Forelimb muscle (tissue), 1 donor: ENCODE results near the gene PPM1H. TPM values are rescaled to one million over a fixed set of nuclear protein-coding genes. Genes with fewer than 3 reads are reported as not detected.
"Not testable (repeated sequence)": the region's sequence is repeated elsewhere in the genome, so short reads cannot be mapped to it uniquely, and the experiment has no call there.

Source experiments
- DNase-seq: peaks from one replicate; pipeline ENCODE4 v3.0.0-alpha.2; 2013; ENCODE audit warnings: low read depth
- polyA plus RNA-seq: library from polyadenylated mRNA; unstranded; fragments of 120-200 nt; gene quantifications from one replicate; pipeline ENCODE4 v1.2.1, GENCODE V29; 2013; ENCODE audit not compliant: insufficient read length

PPM1H gene
- polyA plus RNA-seq, 1 donor: 3.1 TPM

DNA sequence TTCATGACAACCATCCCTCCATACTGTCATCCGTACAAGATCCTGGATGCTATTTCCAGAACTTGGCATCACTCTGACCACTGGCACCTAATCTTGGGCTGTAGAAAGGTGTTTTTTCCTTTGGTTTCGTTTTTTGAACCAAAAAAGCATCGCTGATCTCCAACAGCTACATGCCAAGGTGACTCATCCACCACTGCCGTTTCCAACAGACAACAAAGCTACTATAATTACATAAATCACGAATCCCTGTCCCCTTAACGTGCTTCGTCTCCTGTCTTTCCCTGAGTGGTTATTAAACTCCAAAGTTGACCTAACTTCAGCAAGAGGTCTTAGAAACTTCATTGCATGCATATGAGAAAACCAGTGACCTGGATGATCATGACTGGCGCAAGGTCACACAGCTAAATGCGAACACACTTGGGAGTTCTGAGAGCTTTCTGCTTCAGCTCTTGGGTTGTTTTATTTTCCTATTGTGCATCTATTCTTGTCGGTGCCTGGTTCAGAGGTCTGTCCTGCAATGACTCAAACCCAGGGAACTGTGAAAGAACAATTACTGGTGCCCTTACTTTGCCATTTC lies 99.9 kb downstream of the PPM1H start:
- DNase-seq: no peak

DNA sequence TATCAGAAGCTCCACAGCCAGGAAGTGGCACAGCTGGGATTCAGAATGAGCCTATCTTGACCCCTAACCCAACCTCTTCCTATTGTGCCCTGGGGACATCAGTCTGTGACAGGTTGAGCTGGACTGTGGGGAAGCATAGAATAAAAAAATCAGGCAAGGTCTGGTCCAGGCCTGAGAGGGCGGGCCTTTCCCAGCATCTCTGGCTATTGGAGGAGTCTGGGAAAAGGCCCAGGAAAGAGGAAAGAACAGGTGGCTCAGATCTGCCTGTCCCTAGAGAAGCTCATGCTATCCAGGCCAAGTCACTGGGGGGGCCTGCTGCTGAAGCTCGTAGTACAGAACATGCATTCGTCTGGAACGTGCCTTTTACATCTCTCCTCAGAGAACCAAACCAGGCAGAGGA lies 100.5 kb downstream of the PPM1H start:
- no peak for DNase-seq

DNA sequence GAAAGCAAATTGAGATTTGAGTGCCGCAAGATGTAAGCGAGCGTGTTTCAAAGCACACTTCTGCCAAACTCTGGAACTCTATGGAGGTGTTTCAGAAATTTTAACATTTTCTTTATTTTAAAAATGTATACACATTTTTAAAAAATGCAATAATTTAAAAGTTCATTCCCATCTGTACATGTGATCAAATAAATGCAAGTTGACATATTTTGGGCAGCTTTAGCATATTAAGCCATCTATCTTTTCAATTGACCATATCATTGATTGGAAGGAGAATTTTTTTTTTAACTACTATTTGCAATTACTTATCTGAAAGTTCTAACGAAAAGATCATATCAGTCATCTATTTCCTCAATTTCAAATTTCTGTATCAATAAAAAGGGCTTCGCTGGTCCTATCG lies 101.3 kb downstream of the PPM1H start:
- DNase-seq: no peak

DNA sequence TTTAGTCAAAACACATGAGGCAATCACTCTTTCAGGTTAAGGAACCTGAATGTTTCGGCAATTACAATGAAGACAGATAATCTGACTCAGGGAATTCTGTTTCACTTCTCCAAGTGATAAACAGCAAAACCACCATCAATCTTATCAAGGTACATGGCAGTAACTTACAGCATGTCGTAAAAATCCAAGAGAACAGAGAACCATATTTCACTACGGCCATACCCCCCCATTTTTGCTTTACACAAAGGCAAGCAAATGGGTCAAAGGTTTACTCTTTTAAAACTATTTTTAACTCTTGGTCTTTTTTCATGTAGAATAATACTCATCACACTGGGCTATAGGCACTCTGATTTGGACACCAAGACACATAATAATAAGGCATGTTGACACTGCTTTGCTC lies 102.4 kb downstream of the PPM1H start:
- no peak for DNase-seq

DNA sequence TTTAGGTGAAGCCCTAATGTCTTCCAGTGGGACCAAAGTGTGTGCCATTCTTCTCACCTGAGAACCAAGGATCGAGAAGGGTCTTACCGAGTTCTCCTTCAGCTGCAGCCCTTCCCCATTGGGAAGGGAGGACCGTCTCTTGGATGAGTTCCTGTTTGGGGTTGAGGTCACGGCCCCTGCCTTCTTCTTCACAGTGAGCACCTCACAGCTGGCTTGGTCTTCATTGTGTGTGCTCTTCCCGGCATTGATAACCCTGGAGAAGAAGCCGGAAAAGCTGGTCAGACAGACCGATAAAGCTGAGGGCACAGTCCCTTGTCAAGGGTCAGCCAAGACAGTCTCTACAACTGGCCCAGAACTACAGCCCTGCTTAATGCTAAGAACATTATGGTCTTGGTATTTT lies 102.9 kb downstream of the PPM1H start:
- no peak for DNase-seq

DNA sequence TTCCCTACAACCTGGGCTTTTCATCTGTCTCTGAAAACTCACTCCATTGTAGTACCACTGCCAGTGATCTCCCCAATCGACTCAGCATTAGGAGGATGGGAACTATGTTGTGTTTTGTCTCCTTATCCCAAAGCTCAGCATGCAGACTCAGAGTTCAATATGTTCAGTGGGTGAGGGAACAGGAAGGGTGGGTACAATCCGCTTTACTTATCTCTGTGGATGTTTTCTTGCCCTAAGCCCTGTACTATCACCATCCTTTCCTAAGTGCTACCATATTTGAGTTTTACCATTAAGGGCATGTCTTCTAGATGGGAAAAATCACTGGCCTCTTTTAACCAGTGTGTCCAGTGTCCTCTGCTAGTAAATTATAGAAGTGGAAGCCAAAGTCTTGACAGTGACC lies 107.1 kb downstream of the PPM1H start:
- no peak for DNase-seq

DNA sequence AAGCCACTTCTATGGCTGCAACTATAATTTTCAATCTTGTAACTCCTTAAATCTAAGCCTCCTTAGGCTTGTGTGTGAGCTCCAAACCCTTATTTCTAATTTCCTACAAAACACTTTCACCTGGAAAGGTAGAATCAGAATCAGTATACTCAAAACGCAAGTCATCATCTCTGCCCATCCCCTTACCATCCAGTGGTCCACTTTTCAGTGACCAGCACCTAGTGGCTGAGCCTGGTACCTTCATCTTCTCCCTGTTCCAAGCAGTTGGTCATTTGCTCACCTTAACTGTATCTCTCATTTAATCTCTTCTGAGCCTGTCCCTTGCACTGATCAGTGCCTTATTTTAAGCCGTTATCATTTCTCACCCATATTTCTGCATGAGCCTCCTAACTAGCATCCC lies 107.9 kb downstream of the PPM1H start:
- DNase-seq: no peak

DNA sequence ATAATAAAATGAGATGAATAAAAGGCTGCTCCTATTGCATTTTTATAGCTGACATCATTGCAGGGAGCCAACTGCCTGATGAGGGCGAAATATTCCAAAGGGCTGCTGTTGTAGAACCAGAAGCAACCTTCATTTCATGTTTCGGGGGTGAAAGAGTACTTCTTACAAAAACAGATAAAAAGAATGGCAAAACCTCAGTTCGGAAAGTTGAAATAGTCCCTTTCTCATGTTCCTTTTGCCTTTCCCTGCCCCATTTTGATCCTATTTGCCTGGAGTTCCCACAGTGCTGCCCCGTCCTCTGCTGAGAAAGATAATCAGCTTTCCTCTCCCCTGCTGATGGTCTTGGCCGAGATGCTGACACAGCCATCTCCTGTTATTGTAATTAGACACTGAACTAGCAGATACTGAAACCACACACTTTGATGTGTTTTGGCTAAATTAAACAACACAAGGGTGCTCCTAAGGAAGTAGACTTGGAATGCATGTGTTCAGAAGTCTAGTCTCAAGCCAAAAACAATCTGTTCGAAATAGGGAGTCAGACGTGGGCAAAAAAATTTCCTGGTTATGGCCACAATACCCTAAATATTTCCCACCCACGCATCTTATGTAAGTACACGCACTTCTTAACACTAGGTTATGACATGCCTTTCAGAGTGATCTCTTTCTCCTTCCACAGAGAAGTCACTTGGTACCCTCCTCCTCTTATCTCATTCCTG lies 117.2 kb downstream of the PPM1H start:
- DNase-seq: no peak

DNA sequence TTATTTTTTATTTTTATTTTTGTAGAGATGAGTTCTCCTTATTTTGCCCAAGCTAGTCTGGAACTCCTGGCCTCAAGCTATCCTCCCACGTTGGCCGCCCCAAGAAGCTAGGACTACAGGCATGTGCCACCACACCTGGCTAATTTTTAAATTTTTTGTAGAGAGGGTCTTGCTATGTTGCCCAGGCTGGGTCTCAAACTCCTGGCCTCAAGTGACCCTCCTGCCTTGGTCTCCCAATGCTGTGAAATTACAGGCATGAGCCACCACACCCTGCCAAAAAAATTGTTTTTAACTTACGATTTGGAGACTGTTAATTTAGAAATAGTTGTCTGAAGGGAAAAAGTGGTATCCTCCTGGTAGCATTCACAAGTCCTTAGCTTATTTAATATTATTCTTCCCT lies 120.7 kb downstream of the PPM1H start:
- DNase-seq: no peak

DNA sequence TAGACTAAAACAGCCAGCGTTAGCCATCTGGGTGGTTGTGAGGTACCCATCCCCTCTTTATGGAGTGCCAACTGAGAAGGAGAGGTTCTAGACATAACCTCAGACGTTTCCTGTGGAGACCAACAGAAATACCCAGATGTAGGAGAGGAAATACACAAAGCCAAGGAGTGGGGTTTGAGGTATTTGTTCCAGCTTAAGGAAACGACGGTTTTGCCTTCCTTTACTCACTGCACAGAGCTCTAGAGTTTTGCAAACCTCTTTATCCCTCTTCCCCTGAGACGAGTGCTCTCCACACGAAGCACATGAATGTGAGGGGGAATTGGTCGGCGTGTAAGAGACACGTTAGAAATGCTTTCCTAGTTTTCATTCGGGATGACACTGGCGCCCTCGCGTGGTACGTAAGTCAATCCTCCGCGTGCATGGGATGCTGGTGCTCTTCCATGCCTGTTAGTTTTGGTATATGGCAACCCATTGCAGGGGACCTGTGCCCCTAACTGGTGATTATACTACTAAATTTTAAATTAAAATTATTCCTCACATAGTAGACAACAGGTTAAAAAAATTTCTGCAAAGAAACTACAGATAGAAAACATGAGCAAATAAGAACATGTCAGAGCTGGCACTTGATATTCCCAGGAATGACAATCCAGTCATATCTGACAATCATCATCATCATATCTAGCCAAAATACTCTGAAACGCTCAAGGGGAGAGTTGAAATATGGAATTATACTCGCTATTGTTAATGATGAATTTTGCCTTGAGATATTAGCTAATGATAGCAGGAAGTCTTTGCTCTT lies 121.7 kb downstream of the PPM1H start:
- peak; percentile 28 for DNase-seq

DNA sequence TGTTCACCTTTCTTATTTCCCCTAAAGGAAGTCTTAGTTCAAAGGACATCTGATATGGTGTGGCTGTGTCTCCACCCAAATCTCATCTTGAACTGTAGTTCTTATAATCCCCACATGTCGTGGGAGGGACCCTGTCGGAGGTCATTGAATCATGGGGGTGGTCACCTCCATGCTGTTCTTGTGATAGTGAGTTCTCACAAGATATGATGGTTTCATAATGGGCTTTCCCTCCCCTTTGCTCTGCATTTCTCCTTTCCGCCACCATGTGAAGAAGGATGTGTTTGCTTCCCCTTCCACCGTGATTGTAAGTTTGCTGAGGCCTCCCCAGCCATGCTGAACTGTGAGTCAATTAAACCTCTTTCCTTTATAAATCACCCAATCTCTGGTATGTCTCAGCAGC lies 123.5 kb downstream of the PPM1H start:
- DNase-seq: not testable (repeated sequence)

DNA sequence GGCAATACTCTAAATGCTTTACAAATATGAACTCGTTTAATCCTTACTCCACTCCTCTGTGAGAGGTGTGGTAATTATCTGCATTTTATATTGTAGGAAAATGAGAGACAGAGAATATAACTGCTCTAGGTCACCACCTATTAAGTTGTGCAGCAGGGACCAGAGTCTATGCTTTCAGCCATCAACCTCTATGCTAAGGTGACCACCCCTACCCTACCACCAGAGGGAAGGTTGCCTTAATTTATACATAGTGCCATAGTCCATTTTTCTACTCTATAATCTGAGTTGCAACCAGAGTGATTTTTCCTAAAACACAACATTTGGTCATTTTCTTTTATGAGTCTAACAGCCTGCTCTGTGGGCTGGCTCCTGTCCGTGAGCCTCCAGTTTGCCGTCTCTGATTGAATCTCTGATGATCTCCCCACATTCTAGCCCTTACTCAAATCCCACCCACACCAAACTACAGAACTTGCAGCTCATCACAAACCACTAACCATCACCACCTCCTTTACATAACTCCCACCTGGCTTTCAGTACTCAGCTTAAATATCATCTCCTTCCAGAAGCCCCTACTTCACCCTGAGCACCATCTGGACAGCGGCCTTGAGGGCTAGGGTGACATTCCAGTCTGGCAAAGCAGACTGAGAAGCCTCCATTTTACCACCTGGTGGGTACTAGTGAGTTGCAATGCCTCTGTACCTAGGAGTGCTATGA lies 126.6 kb downstream of the PPM1H start:
- no peak for DNase-seq

DNA sequence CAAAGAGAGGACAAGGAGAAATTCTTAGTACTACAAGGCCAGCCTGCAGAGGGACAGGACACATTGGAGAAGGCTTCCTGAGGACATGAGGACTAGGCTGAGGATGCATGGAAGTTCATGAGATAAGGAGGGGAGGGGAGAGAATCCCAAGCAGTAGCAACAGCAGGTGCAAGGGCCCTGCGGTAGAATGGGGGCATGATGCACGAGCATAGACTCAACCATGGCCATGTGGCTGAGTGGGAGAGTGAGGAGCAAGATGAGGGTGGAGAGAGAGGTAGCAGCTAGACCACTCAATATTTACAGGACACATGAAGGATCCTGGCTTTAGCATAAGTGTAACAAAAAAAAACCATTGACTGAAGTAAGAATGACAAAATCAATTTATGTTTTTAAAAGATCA lies 128.1 kb downstream of the PPM1H start:
- DNase-seq: no peak

DNA sequence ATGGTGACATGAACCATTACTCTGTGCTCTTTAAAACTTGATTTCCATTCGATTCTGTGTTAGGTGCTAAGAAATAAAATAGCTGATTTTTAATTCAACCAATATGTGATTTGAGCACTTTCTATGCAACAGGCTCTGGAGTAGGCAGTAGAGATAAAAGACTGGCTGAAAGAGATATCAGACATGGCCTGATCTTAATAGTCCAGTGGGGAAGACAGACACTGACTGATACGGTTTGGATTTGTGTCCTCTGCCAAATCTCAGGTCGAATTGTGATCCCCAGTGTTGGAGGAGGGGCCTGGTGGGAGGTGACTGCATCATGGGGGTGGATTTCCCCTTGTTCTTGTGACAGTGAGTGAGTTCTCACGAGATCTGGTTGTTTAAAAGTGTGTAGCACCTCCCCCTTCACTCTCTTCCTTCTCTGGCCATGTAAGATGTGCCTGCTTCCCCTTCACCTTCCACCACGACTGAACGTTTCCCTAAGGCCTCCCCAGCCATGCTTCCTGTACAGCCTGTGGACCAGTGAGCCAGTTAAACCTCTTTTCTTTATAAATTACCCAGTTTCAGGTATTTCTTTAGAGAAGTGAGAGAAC lies 128.6 kb downstream of the PPM1H start:
- no peak for DNase-seq

DNA sequence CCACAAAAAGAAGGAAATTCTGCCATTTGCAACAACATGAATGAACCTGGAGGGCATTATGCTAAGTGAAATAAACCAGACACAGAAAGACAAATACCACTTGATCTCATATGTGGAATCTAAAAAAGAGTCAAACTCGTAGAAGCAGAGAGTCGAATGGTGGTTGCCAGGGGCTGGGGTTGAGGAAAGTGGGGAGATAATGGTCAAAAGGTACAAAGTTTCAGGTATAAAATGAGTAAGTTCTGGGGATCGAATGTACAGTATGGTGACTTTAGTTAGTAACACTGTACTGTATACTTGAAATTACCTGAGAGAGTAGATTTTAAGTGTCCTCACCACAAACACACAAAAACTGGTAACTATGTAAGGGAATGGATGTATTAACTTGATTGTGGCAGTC lies 129.4 kb downstream of the PPM1H start:
- DNase-seq: no peak

DNA sequence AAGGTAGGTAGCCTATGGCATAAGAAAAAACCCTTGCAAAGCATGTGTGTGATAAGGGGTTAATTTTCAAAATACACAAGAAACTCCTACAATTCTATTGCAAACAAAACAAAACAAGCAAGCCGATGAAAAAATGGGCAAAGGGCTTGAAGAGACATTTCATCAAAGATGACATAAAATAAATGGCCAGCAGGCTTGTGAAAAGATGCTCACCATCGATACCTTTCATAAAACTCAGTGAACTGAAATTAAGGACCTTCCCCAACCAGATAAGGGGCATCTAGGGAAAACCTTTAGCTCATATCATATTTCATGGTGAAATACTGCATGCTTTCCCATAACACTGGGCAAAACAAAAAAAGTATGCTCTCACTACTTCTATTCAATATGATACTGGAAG lies 131.2 kb downstream of the PPM1H start:
- DNase-seq: no peak

DNA sequence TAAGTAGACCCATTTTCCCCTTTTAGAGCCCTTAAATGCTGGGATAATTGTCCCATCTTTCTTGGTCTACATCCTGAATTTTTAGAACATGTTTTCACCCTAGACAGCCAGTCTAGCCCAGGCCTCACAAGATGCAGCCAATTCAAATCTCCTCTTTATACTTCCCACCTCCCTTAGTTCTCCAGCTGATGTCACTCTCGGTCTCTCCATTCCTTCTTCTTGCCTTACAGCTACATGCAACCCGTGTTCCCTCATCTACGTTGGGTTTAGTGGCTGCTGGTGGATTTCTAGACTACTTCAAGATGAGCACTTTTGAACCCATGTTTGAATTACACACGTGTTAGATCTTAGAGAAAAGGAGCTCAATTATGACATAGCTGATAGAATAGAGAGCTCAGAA lies 132.0 kb downstream of the PPM1H start:
- DNase-seq: no peak

DNA sequence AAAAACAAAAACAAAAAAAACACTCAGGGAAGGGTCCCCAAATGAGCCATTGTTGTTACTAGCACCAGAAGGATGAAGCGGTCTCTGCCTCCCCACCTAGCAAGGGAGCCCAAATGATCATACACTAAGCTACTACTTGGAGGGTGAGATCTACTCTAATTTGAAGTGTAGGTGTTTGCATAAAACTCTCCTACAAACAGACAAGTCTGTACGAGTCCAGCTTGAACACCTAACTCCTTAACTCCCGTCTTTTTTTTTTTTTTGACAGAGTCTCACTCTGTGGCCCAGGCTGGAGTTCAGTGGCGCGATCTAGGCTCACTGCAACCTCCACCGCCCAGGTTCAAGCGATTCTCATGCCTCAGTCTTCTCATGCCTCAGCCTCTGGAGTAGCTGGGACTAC lies 132.6 kb downstream of the PPM1H start:
- DNase-seq: no peak

DNA sequence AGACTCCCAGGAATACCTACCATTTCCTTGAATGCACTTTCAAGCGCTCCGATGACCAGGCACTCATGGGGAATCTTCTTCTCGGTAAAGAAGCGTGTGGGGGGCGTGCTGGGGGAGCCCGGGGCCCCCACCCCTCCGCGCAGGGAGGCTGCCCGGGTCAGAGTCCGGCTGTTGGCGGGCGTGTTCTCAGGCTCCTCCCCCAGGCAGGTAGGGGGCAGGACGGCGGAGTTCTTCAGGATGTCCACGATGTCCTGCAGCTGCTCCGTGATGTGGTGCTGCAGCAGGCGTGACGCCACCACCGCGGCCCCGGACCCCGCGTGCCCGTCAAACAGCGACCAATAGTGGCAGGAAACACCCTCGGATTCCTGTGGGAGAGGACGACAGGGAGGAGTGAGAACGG lies 133.2 kb downstream of the PPM1H start:
- DNase-seq: no peak

DNA sequence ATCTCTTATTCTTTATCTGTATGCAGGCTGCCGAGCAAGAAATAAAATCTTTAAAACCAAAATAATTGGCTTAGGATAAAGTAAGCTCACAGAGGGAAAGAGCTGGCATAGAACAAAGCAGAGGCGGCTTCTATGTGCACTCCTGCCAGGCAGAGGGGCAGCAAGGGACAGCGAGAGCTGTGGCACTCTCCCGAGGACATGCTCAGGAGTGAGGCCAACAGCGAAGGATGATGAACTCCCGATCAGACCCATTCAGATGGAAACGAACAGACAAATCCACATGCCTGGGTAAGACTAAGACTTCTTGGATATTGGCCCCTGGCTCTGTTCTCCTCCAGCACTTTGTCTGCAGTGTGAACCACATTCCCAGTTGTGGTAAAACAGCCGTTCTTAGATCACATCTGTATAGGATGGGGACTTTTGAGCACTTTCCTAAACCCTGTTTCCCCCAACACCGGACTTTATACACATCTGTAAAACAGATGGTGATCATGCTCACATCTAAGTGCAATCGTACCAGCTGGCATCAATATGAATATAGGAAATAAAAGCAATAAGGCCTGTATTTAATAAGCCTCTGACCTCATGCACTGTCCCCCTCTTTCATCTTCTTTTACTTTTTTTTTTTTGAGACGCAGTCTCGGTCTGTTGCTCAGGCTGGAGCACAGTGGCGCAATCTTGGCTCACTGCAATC lies 134.1 kb downstream of the PPM1H start:
- no peak for DNase-seq

DNA sequence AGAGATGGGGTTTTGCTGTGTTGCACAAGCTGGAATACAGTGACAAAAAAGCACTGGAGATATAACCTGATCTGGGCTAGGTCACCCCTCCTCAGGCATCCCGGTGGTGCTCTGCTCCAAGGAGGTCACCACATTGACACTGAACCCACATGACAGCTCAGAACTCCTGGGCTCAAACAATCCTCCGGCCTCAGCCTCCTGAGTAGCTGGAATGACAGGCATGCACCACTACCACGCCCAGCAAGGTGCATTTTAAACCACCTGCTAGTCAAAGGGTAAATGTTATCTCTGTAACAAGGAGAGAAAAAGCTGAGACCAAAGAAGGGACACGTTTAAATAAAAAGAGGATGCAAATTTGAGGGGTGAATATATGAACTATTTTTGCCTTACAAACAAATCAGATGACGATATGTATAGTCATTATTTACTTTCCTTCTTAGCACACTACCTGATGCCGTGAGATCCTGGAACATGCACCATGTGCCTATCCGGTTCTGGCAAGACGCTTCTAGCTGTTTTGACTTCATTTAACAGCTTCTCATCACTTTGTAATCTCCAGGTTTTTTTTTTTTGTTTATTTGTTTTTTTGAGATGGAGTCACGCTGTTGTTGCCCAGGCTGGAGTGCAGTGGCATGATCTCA lies 135.1 kb downstream of the PPM1H start:
- no peak for DNase-seq
